GM23338 (cell line): ENCODE results near the gene MAN2C1. TPM values are rescaled to one million over a fixed set of nuclear protein-coding genes. Genes with fewer than 3 reads are reported as not detected.
A peak's percentile ranks its signal among the peaks of the same experiment; 100 is the strongest.

ENCODE experiments used
- ATAC-seq: fragments of 200-7000 bp; cut with Tn5 transposase; 3 replicates; pipeline ENCODE4 v1.9.1; 2020
- DNase-seq: peaks from one replicate; pipeline ENCODE4 v3.0.0-alpha.2; 2015; ENCODE audit warnings: low spot score
- H2AFZ ChIP-seq: fragments of 200-600 bp; sonication (generic); 2 replicates; pipeline ENCODE4 v1.8.0; 2016; ENCODE audit warnings: antibody characterized with exemption, mild to moderate bottlenecking, moderate library complexity
- H3F3A ChIP-seq: fragments of 200-600 bp; sonication (generic); replicated peaks from 2 replicates; pipeline ENCODE4 v1.8.0; 2017; ENCODE audit warnings: antibody characterized with exemption, mixed run types, low read depth
- H3K27ac ChIP-seq: fragments of 200-600 bp; sonication (generic); 2 replicates; pipeline ENCODE4 v1.6.1; 2016; ENCODE audit warnings: low read depth
- H3K27me3 ChIP-seq: fragments of 200-600 bp; sonication (generic); 2 replicates; pipeline ENCODE4 v1.8.0; 2016; ENCODE audit warnings: mild to moderate bottlenecking, mixed run types, moderate library complexity; ENCODE audit not compliant: insufficient read depth
- H3K36me3 ChIP-seq: fragments of 200-600 bp; sonication (generic); 2 replicates; pipeline ENCODE4 v1.8.0; 2016; ENCODE audit warnings: mild to moderate bottlenecking; ENCODE audit not compliant: insufficient read depth
- H3K4me1 ChIP-seq: fragments of 200-600 bp; sonication (generic); 2 replicates; pipeline ENCODE4 v1.8.0; 2016; ENCODE audit warnings: mild to moderate bottlenecking, moderate library complexity; ENCODE audit not compliant: insufficient read depth
- H3K4me2 ChIP-seq: fragments of 200-600 bp; sonication (generic); 2 replicates; pipeline ENCODE4 v1.7.1; 2017; ENCODE audit warnings: mixed run types
- H3K4me3 ChIP-seq: fragments of 200-600 bp; sonication (generic); 2 replicates; pipeline ENCODE4 v1.6.1; 2016; ENCODE audit warnings: mixed run types
- H3K79me2 ChIP-seq: fragments of 200-600 bp; sonication (generic); replicated peaks from 2 replicates; pipeline ENCODE4 v1.8.0; 2017; ENCODE audit warnings: mild to moderate bottlenecking; ENCODE audit not compliant: insufficient read depth
- H3K9me2 ChIP-seq: fragments of 200-600 bp; sonication (generic); 2 replicates; pipeline ENCODE4 v1.8.0; 2017; ENCODE audit not compliant: insufficient read depth
- H4K20me1 ChIP-seq: fragments of 200-600 bp; sonication (generic); replicated peaks from 2 replicates; pipeline ENCODE4 v1.8.0; 2017; ENCODE audit warnings: mild to moderate bottlenecking; ENCODE audit not compliant: insufficient read depth
- H3K27ac Mint-ChIP-seq: 2 replicates; pipeline ENCODE4 v1.8.0; 2020; ENCODE audit warnings: inconsistent platforms, mild to moderate bottlenecking, moderate library complexity, mixed read lengths
- H3K27me3 Mint-ChIP-seq: 3 replicates; pipeline ENCODE4 v1.8.0; 2022; ENCODE audit warnings: low read depth, mild to moderate bottlenecking, moderate library complexity, mixed read lengths, inconsistent platforms; ENCODE audit not compliant: insufficient read depth, poor library complexity
- H3K36me3 Mint-ChIP-seq: 3 replicates; pipeline ENCODE4 v1.8.0; 2021; ENCODE audit warnings: low read depth, mild to moderate bottlenecking, inconsistent platforms, moderate library complexity, mixed read lengths
- H3K4me1 Mint-ChIP-seq: 3 replicates; pipeline ENCODE4 v1.8.0; 2020; ENCODE audit warnings: mild to moderate bottlenecking, inconsistent platforms, mixed read lengths
- H3K4me3 Mint-ChIP-seq: 3 replicates; pipeline ENCODE4 v1.8.0; 2021; ENCODE audit warnings: moderate library complexity, mild to moderate bottlenecking, inconsistent platforms, mixed read lengths
- H3K9me3 Mint-ChIP-seq: 3 replicates; pipeline ENCODE4 v1.8.0; 2020; ENCODE audit warnings: moderate library complexity, mild to moderate bottlenecking, inconsistent platforms, mixed read lengths
- CREB1 ChIP-seq: fragments of 250-450 bp; sonication (Bioruptor Pico); IDR thresholded peaks from 2 replicates; pipeline ENCODE4 v1.5.0; 2020; ENCODE audit warnings: low read depth, mild to moderate bottlenecking, moderate library complexity
- CTCF ChIP-seq, 2 experiments: fragments of 200-600 bp in 1 of 2; sonication (generic) in 1 of 2; conservative IDR thresholded peaks; 2 replicates each; pipeline versions ENCODE4 v1.5.1 to v1.6.1; 2016 to 2017; ENCODE audit warnings: antibody characterized with exemption in 2 of 2, low read depth in 2 of 2, mild to moderate bottlenecking in 2 of 2, moderate library complexity in 1 of 2
- EZH2 ChIP-seq: fragments of 200-600 bp; sonication (generic); IDR thresholded peaks from one replicate; pipeline ENCODE4 v1.8.0; 2017; ENCODE audit warnings: antibody characterized with exemption, mild to moderate bottlenecking, low read depth; ENCODE audit not compliant: unreplicated experiment
- STAT1 ChIP-seq: IDR thresholded peaks from one replicate; pipeline ENCODE4 v1.6.1; 2016; ENCODE audit warnings: antibody characterized with exemption; ENCODE audit not compliant: unreplicated experiment
- polyA plus RNA-seq: library from polyadenylated mRNA; unstranded; fragments of >200 nt; fragmentation: Nextera tagmentation; extraction: Ambion mirVana; gene quantifications from 2 replicates; pipeline ENCODE4 v1.2.1, GENCODE V29; 2016
- total RNA-seq: library from RNA; depleted of rRNA; stranded (reverse); fragments of >200 nt; shearing (Covaris generic); gene quantifications from 2 replicates; pipeline ENCODE4 v1.2.3, GENCODE V29; 2014
- TF ChIP-seq, protein P1 (sequence below): IDR thresholded peaks from one replicate; pipeline ENCODE4 v1.6.1; 2018; ENCODE audit warnings: antibody characterized with exemption; ENCODE audit not compliant: unreplicated experiment
- TF ChIP-seq, protein P2 (sequence below): IDR thresholded peaks from 2 replicates; pipeline ENCODE4 v1.6.1; 2016; ENCODE audit warnings: antibody characterized with exemption

The MAN2C1 gene
- total and polyA plus RNA-seq, 2 experiments from 2014 or later, result 42.3 to 129 TPM

DNA sequence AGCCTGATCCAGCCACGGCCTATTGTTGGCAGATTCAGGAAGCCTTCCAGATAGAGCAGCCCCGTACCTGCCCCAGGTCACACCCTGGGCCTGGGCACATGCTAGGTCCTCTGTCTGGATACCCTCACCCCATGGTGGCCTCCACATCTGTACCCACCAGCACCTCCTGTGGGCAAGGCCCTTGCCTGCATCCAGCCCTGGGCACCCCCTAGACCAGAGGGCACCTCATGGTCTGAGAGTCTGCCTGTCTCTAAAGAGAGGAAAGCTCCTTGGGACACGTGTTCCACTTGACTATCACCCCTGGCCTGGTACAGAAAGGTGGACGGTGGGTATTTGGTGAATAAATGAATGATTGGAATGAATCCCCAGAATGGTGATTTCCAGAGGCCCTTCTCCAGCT lies 41.4 kb downstream of the MAN2C1 start:
- TF ChIP-seq, protein P1, sequence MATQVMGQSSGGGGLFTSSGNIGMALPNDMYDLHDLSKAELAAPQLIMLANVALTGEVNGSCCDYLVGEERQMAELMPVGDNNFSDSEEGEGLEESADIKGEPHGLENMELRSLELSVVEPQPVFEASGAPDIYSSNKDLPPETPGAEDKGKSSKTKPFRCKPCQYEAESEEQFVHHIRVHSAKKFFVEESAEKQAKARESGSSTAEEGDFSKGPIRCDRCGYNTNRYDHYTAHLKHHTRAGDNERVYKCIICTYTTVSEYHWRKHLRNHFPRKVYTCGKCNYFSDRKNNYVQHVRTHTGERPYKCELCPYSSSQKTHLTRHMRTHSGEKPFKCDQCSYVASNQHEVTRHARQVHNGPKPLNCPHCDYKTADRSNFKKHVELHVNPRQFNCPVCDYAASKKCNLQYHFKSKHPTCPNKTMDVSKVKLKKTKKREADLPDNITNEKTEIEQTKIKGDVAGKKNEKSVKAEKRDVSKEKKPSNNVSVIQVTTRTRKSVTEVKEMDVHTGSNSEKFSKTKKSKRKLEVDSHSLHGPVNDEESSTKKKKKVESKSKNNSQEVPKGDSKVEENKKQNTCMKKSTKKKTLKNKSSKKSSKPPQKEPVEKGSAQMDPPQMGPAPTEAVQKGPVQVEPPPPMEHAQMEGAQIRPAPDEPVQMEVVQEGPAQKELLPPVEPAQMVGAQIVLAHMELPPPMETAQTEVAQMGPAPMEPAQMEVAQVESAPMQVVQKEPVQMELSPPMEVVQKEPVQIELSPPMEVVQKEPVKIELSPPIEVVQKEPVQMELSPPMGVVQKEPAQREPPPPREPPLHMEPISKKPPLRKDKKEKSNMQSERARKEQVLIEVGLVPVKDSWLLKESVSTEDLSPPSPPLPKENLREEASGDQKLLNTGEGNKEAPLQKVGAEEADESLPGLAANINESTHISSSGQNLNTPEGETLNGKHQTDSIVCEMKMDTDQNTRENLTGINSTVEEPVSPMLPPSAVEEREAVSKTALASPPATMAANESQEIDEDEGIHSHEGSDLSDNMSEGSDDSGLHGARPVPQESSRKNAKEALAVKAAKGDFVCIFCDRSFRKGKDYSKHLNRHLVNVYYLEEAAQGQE, result no peak
- peak; percentile 19 to 38; a peak in 3 of 4 replicates for TF ChIP-seq CTCF (conservative IDR thresholded peaks at IDR 0.05; ENCODE audit: low read depth in 2 of 2)
- ATAC-seq (peak; percentile 64), DNase-seq (peak; percentile 17)
- no peaks in the 10 kb centered on the region for H4K20me1 ChIP-seq
- H3F3A ChIP-seq, result no peaks in the 10 kb centered on the region
- Mint-ChIP-seq H3K4me3 (no peak overlapping the region), H3K27me3 (peaks cover 4% of the 10 kb centered on the region), H3K36me3 (no peaks in the 10 kb centered on the region; the same call in 2 of the 3 replicates), H3K4me1 (no peaks in the 10 kb centered on the region), H3K9me3 (no peaks in the 10 kb centered on the region), H3K27ac (no peak overlapping the region)
- no peak overlapping the region for H3K4me2 ChIP-seq
- H3K4me1 ChIP-seq, result no peaks in the 10 kb centered on the region
- H3K9me2 ChIP-seq, result no peaks in the 10 kb centered on the region
- no peak overlapping the region for H2AFZ ChIP-seq
- H3K36me3 ChIP-seq, result no peaks in the 10 kb centered on the region
- no peaks in the 10 kb centered on the region for H3K27me3 ChIP-seq
- H3K27ac ChIP-seq, result no peak overlapping the region
- H3K79me2 ChIP-seq, result no peaks in the 10 kb centered on the region
- H3K4me3 ChIP-seq, result no peak overlapping the region

- H3K36me3 Mint-ChIP-seq, result no peaks in the 10 kb centered on the region; the same call in 2 of the 3 replicates
- Histone ChIP-seq H3K27me3 (no peaks in the 10 kb centered on the region), H3K27ac (no peak overlapping the region), H3K4me1 (no peaks in the 10 kb centered on the region), H4K20me1 (no peaks in the 10 kb centered on the region), H2AFZ (no peak overlapping the region), H3K36me3 (no peaks in the 10 kb centered on the region), H3K4me2 (no peak overlapping the region), H3F3A (no peaks in the 10 kb centered on the region), H3K9me2 (no peaks in the 10 kb centered on the region), H3K79me2 (no peaks in the 10 kb centered on the region), H3K4me3 (no peak overlapping the region)
- H3K27ac Mint-ChIP-seq, result no peak overlapping the region
- ATAC-seq, result no peak
- H3K4me3 Mint-ChIP-seq, result no peak overlapping the region
- no peaks in the 10 kb centered on the region for H3K4me1 Mint-ChIP-seq
- DNase-seq, result no peak
- H3K9me3 Mint-ChIP-seq, result peaks cover 4% of the 10 kb centered on the region; the same call in 1 of the 3 replicates
- H3K27me3 Mint-ChIP-seq, result peaks cover 9% of the 10 kb centered on the region
- TF ChIP-seq CREB1 (CRISPR knock-in tag) (no peak), EZH2 (no peak), STAT1 (no peak)
- TF ChIP-seq, protein P2, sequence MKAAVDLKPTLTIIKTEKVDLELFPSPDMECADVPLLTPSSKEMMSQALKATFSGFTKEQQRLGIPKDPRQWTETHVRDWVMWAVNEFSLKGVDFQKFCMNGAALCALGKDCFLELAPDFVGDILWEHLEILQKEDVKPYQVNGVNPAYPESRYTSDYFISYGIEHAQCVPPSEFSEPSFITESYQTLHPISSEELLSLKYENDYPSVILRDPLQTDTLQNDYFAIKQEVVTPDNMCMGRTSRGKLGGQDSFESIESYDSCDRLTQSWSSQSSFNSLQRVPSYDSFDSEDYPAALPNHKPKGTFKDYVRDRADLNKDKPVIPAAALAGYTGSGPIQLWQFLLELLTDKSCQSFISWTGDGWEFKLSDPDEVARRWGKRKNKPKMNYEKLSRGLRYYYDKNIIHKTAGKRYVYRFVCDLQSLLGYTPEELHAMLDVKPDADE, result no peak
- TF ChIP-seq, protein P1, result no peak
Measured at GRCh38 chr15:75325922-75326321, 42.5 kb downstream of the MAN2C1 start.
